Measurements from ENCODE around the gene SPEF1. TPM values are rescaled to one million over a fixed set of nuclear protein-coding genes. Genes with fewer than 3 reads are reported as not detected.

The SPEF1 gene
- total RNA-seq, 2 donors from 2014 or later = 0.35 to 0.44 TPM

- no peak for DNase-seq
- no peak overlapping the region for H3K27ac ChIP-seq (ENCODE audit: low read depth, low read length)
- no peak overlapping the region for H3K9ac ChIP-seq (ENCODE audit: extremely low read depth, low read length, poor library complexity, severe bottlenecking)
- H3K27me3 ChIP-seq (ENCODE audit: control insufficient read depth, insufficient read depth, low read length, poor library complexity, severe bottlenecking) = no peaks in the 10 kb centered on the region
- peaks cover 10% of the 10 kb centered on the region for H3K4me1 Mint-ChIP-seq
- WGBS, 2 experiments (ENCODE audit: insufficient coverage in 1 of 2, insufficient read length in 1 of 2) = 92 to 96% methylated on average over 5 to 7 of the region's 9 CpGs
- H3K27me3 Mint-ChIP-seq (ENCODE audit: insufficient read depth) = peaks cover 8% of the 10 kb centered on the region
- no peak for TF ChIP-seq CTCF (conservative IDR thresholded peaks at IDR 0.05)
- H3K36me3 Mint-ChIP-seq (ENCODE audit: low read depth) = no peaks in the 10 kb centered on the region
- H3K9me3 Mint-ChIP-seq = peaks cover 1% of the 10 kb centered on the region
- no peak overlapping the region for H3K4me3 Mint-ChIP-seq
- H3K27ac Mint-ChIP-seq = no peak overlapping the region
- no peaks in the 10 kb centered on the region for H3K9me3 ChIP-seq (ENCODE audit: control insufficient read depth, low read length)
- H3K4me1 ChIP-seq (ENCODE audit: control insufficient read depth, insufficient read depth, low read length) = peaks cover 1% of the 10 kb centered on the region
- H3K4me3 ChIP-seq (ENCODE audit: low read length) = no peak overlapping the region
- H3K36me3 ChIP-seq (ENCODE audit: control insufficient read depth, insufficient read depth, low read length) = no peaks in the 10 kb centered on the region
Measured at GRCh38 chr20:3812259-3812681, 31.0 kb upstream of the SPEF1 start.

- no peak overlapping the region for H3K9ac ChIP-seq (ENCODE audit: extremely low read depth, low read length, poor library complexity, severe bottlenecking)
- no peak overlapping the region for H3K4me3 ChIP-seq (ENCODE audit: low read length)
- no peaks in the 10 kb centered on the region for H3K27me3 ChIP-seq (ENCODE audit: control insufficient read depth, insufficient read depth, low read length, poor library complexity, severe bottlenecking)
- DNase-seq = no peak
- no peaks in the 10 kb centered on the region for H3K36me3 ChIP-seq (ENCODE audit: control insufficient read depth, insufficient read depth, low read length)
- no peak overlapping the region for H3K27ac ChIP-seq (ENCODE audit: low read depth, low read length)
- WGBS, 2 experiments (ENCODE audit: insufficient coverage in 1 of 2, insufficient read length in 1 of 2) = 84 to 96% methylated on average over 5 to 20 of the region's 20 CpGs
- Mint-ChIP-seq H3K27me3 (ENCODE audit: insufficient read depth) (peaks cover 8% of the 10 kb centered on the region), H3K27ac (no peak overlapping the region), H3K9me3 (peaks cover 1% of the 10 kb centered on the region), H3K36me3 (ENCODE audit: low read depth) (no peaks in the 10 kb centered on the region), H3K4me1 (peaks cover 14% of the 10 kb centered on the region), H3K4me3 (no peak overlapping the region)
- H3K9me3 ChIP-seq (ENCODE audit: control insufficient read depth, low read length) = no peaks in the 10 kb centered on the region
- peaks cover 4% of the 10 kb centered on the region for H3K4me1 ChIP-seq (ENCODE audit: control insufficient read depth, insufficient read depth, low read length)
- TF ChIP-seq CTCF (conservative IDR thresholded peaks at IDR 0.05) = no peak
Measured at GRCh38 chr20:3811467-3812258, 30.4 kb upstream of the SPEF1 start.

- Mint-ChIP-seq H3K27me3 (ENCODE audit: insufficient read depth) (no peaks in the 10 kb centered on the region), H3K9me3 (peaks cover 1% of the 10 kb centered on the region), H3K4me1 (peaks cover 14% of the 10 kb centered on the region), H3K27ac (no peak overlapping the region), H3K36me3 (ENCODE audit: low read depth) (peaks cover 22% of the 10 kb centered on the region), H3K4me3 (no peak overlapping the region)
- Histone ChIP-seq H3K9ac (ENCODE audit: extremely low read depth, low read length, poor library complexity, severe bottlenecking) (no peak overlapping the region), H3K4me3 (ENCODE audit: low read length) (no peak overlapping the region), H3K36me3 (ENCODE audit: control insufficient read depth, insufficient read depth, low read length) (peaks cover 8% of the 10 kb centered on the region), H3K9me3 (ENCODE audit: control insufficient read depth, low read length) (no peaks in the 10 kb centered on the region), H3K27me3 (ENCODE audit: control insufficient read depth, insufficient read depth, low read length, poor library complexity, severe bottlenecking) (no peaks in the 10 kb centered on the region), H3K4me1 (ENCODE audit: control insufficient read depth, insufficient read depth, low read length) (peaks cover 4% of the 10 kb centered on the region), H3K27ac (ENCODE audit: low read depth, low read length) (no peak overlapping the region)
- TF ChIP-seq CTCF (conservative IDR thresholded peaks at IDR 0.05) = no peak
- no peak for DNase-seq
- WGBS, 2 experiments (ENCODE audit: insufficient coverage in 1 of 2, insufficient read length in 1 of 2) = 93% methylated on average over 3 of the region's 3 CpGs; no CpG with 5 or more reads in 1 of the 2 experiments
Measured at GRCh38 chr20:3808544-3808943, 27.3 kb upstream of the SPEF1 start.
